Activated naive CD4-positive, alpha-beta T cell (primary cell): ENCODE measurements around the gene RAP1B.

Source experiments
- DNase-seq, 4 experiments: peaks; one replicate each; lab custom pipeline; 2025; lab: John Stamatoyannopoulos, UW

RAP1B gene

DNA sequence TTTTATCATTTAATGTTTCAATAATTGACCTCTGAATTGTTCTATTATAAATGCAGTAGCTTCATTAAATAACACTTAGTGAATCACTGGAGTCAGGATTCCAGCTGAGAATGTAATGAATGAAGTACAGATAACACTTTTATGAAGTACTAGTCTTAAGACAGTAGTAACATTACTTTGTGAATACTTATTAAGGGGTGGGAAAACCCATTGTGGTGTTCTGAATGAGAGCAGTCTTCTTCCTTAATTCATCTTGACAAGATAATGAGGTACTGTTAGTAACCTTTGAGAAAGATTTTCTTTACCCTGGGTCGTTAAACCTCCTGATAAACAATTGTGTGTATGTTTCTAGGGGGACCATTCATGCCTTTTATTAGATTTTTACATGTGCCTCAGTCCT is 88.8 kb downstream of the RAP1B start:
- DNase-seq: no peak
